H1 (cell line): ENCODE data around the gene MAP2K5. TPM values are rescaled to one million over a fixed set of nuclear protein-coding genes. Genes with fewer than 3 reads are reported as not detected.

Experiments
- CTCF ChIA-PET: fragments of 300-600 bp; sonication (Branson Sonifier 250); formaldehyde crosslinking; loops from one replicate; lab custom pipeline; 2021; ENCODE audit not compliant: partially characterized antibody; lab: Charles Lee
- POLR2A ChIA-PET: fragments of 300-600 bp; sonication (Branson Sonifier 250); formaldehyde crosslinking; loops from one replicate; lab custom pipeline; 2021; ENCODE audit warnings: inconsistent platforms; ENCODE audit not compliant: partially characterized antibody; lab: Charles Lee
- DNase-seq, 2 experiments: peaks; one replicate each; pipeline versions ENCODE4 v3.0.0 to v3.0.0-alpha.2; 2010 to 2022; ENCODE audit warnings: low spot score in 2 of 2, low read depth in 1 of 2, mixed read lengths in 1 of 2
- FAIRE-seq: peaks from 2 replicates; lab custom pipeline; 2011; peaks lifted over from hg19 to GRCh38; lab: Jason Lieb, UNC
- H2AFZ ChIP-seq: 2 replicates; pipeline ENCODE4 v1.8.1; 2012; ENCODE audit warnings: low read length, inconsistent platforms
- H2AK5ac ChIP-seq: 2 replicates; pipeline ENCODE4 v1.6.1; 2013; ENCODE audit warnings: low read depth, low read length
- H2BK120ac ChIP-seq: replicated peaks from 2 replicates; pipeline ENCODE3; 2013; ENCODE audit warnings: low read depth, low read length, inconsistent platforms
- H2BK12ac ChIP-seq: 2 replicates; pipeline ENCODE4 v1.6.1; 2013; ENCODE audit warnings: low read depth, low read length
- H2BK15ac ChIP-seq: 2 replicates; pipeline ENCODE4 v1.6.1; 2013; ENCODE audit warnings: low read length
- H2BK20ac ChIP-seq: 2 replicates; pipeline ENCODE4 v1.6.1; 2013; ENCODE audit warnings: low read length
- H2BK5ac ChIP-seq: 2 replicates; pipeline ENCODE4 v1.6.1; 2013; ENCODE audit warnings: low read depth, low read length
- H3K14ac ChIP-seq: 2 replicates; pipeline ENCODE4 v1.6.1; 2013; ENCODE audit warnings: inconsistent platforms; ENCODE audit not compliant: insufficient read length
- H3K18ac ChIP-seq: 2 replicates; pipeline ENCODE4 v1.6.1; 2013; ENCODE audit warnings: low read length; ENCODE audit errors: extremely low read depth
- H3K23ac ChIP-seq: 2 replicates; pipeline ENCODE4 v1.6.1; 2013; ENCODE audit warnings: inconsistent platforms; ENCODE audit not compliant: insufficient read length
- H3K23me2 ChIP-seq: 2 replicates; pipeline ENCODE4 v1.6.1; 2013; ENCODE audit warnings: low read depth, low read length
- H3K27ac ChIP-seq: 2 replicates; pipeline ENCODE4 v1.6.1; 2011; ENCODE audit warnings: low read depth, low read length, inconsistent platforms
- H3K27me3 ChIP-seq, 4 experiments: replicated peaks in 1 of 4; 1 replicate in 1 of 4; 2 replicates in 3 of 4; pipeline versions ENCODE4 v1.6.1 to v1.8.1; 2011 to 2013; ENCODE audit warnings: low read length in 3 of 4, mild to moderate bottlenecking in 3 of 4, inconsistent platforms in 2 of 4, mixed read lengths in 2 of 4, moderate library complexity in 1 of 4; ENCODE audit not compliant: control insufficient read depth in 3 of 4, insufficient read depth in 3 of 4; ENCODE audit errors: extremely low read depth in 1 of 4
- H3K36me3 ChIP-seq, 4 experiments: 2 replicates each; pipeline versions ENCODE4 v1.6.1 to v1.8.1; 2011 to 2013; ENCODE audit warnings: mild to moderate bottlenecking in 4 of 4, low read length in 3 of 4, moderate library complexity in 2 of 4, control low read depth in 1 of 4, inconsistent platforms in 1 of 4; ENCODE audit not compliant: insufficient read depth in 4 of 4, control insufficient read depth in 2 of 4
- H3K4ac ChIP-seq: replicated peaks from 2 replicates; pipeline ENCODE3; 2013; ENCODE audit warnings: low read length, low read depth, mixed read lengths, inconsistent platforms; ENCODE audit not compliant: insufficient read length
- H3K4me1 ChIP-seq, 4 experiments: replicated peaks in 1 of 4; 1 replicate in 1 of 4; 2 replicates in 3 of 4; pipeline versions ENCODE4 v1.6.1 to v1.8.1; 2011 to 2013; ENCODE audit warnings: low read length in 3 of 4, inconsistent platforms in 2 of 4, mixed read lengths in 1 of 4; ENCODE audit not compliant: insufficient read depth in 4 of 4, control insufficient read depth in 3 of 4
- H3K4me2 ChIP-seq, 2 experiments: 2 replicates each; pipeline versions ENCODE4 v1.6.1 to v1.8.1; 2011 to 2013; ENCODE audit warnings: low read depth in 2 of 2, low read length in 2 of 2, control low read depth in 1 of 2, inconsistent platforms in 1 of 2, mild to moderate bottlenecking in 1 of 2; ENCODE audit not compliant: insufficient read depth in 1 of 2
- H3K4me3 ChIP-seq, 4 experiments: fragments of 200-600, 300-600 bp in 1 of 4; sonication (generic), shearing (Covaris generic), sonication (Bioruptor Twin) in 1 of 4; 2 replicates each; pipeline versions ENCODE4 v1.5.1 to v1.8.1; 2011 to 2016; ENCODE audit warnings: low read length in 4 of 4, low read depth in 3 of 4, control low read depth in 2 of 4, inconsistent platforms in 2 of 4, mild to moderate bottlenecking in 2 of 4, mixed read lengths in 1 of 4, moderate library complexity in 1 of 4; ENCODE audit not compliant: insufficient read depth in 2 of 4; ENCODE audit errors: extremely low read depth in 1 of 4
- H3K56ac ChIP-seq: replicated peaks from 2 replicates; pipeline ENCODE3; 2013; ENCODE audit warnings: low read depth, mild to moderate bottlenecking, mixed read lengths, low read length, inconsistent platforms; ENCODE audit not compliant: insufficient read length
- H3K79me1 ChIP-seq: 2 replicates; pipeline ENCODE4 v1.6.1; 2013; ENCODE audit warnings: low read depth, low read length, control low read depth
- H3K79me2 ChIP-seq, 2 experiments: 2 replicates each; pipeline versions ENCODE4 v1.6.1 to v1.8.1; 2012 to 2013; ENCODE audit warnings: low read length in 2 of 2, mild to moderate bottlenecking in 2 of 2, inconsistent platforms in 1 of 2; ENCODE audit not compliant: insufficient read depth in 2 of 2, control insufficient read depth in 1 of 2
- H3K9ac ChIP-seq, 4 experiments: replicated peaks in 1 of 4; 1 replicate in 1 of 4; 2 replicates in 3 of 4; pipeline versions ENCODE4 v1.6.1 to v1.8.1; 2011 to 2013; ENCODE audit warnings: low read depth in 3 of 4, low read length in 3 of 4, control low read depth in 2 of 4, mild to moderate bottlenecking in 2 of 4, moderate library complexity in 2 of 4, inconsistent platforms in 1 of 4; ENCODE audit errors: extremely low read depth in 1 of 4
- H3K9me3 ChIP-seq, 2 experiments: 2 replicates each; pipeline versions ENCODE4 v1.6.1 to v1.8.1; 2012 to 2013; ENCODE audit warnings: mild to moderate bottlenecking in 2 of 2, moderate library complexity in 2 of 2, control low read depth in 1 of 2, inconsistent platforms in 1 of 2, low read depth in 1 of 2, low read length in 1 of 2, mixed read lengths in 1 of 2; ENCODE audit not compliant: insufficient read depth in 2 of 2
- H4K20me1 ChIP-seq, 2 experiments: replicated peaks in 1 of 2; 2 replicates each; pipeline versions ENCODE3 to v1.8.1; 2011 to 2013; ENCODE audit warnings: inconsistent platforms in 2 of 2, low read length in 2 of 2, mild to moderate bottlenecking in 1 of 2; ENCODE audit not compliant: insufficient read depth in 2 of 2, control insufficient read depth in 1 of 2
- H4K5ac ChIP-seq: 2 replicates; pipeline ENCODE4 v1.6.1; 2013; ENCODE audit warnings: low read length, low read depth, mixed read lengths, inconsistent platforms; ENCODE audit not compliant: insufficient read length
- H4K8ac ChIP-seq: 2 replicates; pipeline ENCODE4 v1.8.0; 2013; ENCODE audit warnings: mild to moderate bottlenecking, moderate library complexity, low read length, inconsistent platforms; ENCODE audit not compliant: insufficient read depth; ENCODE audit errors: extremely low read depth
- H4K91ac ChIP-seq: replicated peaks from 2 replicates; pipeline ENCODE3; 2013; ENCODE audit warnings: low read length, mixed read lengths, inconsistent platforms; ENCODE audit not compliant: insufficient read length
- CTCF ChIP-seq, 3 experiments: IDR thresholded peaks; 1 replicate in 2 of 3; 2 replicates in 1 of 3; pipeline versions ENCODE4 v1.5.1 to v1.6.1; 2011; ENCODE audit warnings: low read length in 3 of 3, mild to moderate bottlenecking in 3 of 3, inconsistent platforms in 2 of 3, low read depth in 1 of 3, moderate library complexity in 1 of 3; ENCODE audit not compliant: insufficient read depth in 1 of 3; ENCODE audit errors: control extremely low read depth in 1 of 3
- EZH2 ChIP-seq: fragments of 200-600 bp; sonication (generic); IDR thresholded peaks from 2 replicates; pipeline ENCODE4 v1.7.1; 2012; ENCODE audit warnings: low read depth, mild to moderate bottlenecking, moderate library complexity, low read length, inconsistent platforms; ENCODE audit not compliant: severe bottlenecking
- RAD21 ChIP-seq, 2 experiments: IDR thresholded peaks in 1 of 2; conservative IDR thresholded peaks in 1 of 2; 2 replicates each; pipeline ENCODE4 v1.6.1; 2011; ENCODE audit warnings: low read depth in 2 of 2, low read length in 2 of 2, improper control_type of control experiment in 1 of 2, inconsistent platforms in 1 of 2, mild to moderate bottlenecking in 1 of 2, moderate library complexity in 1 of 2
- RNF2 ChIP-seq: fragments of 200-900, 300-1000 bp; sonication (generic); IDR thresholded peaks from 2 replicates; pipeline ENCODE4 v1.7.1; 2016; ENCODE audit warnings: borderline replicate concordance, low read depth, mild to moderate bottlenecking, antibody characterized with exemption, low read length; ENCODE audit not compliant: poor library complexity, severe bottlenecking; ENCODE audit errors: missing control alignments
- ZNF274 ChIP-seq: IDR thresholded peaks from 2 replicates; pipeline ENCODE4 v1.7.0; 2012; ENCODE audit warnings: low read length, borderline replicate concordance; ENCODE audit errors: extremely low read depth
- WGBS, 2 experiments: shearing (Covaris generic) in 1 of 2; methylation state at CpG; one replicate each; pipeline versions ENCODE4 v1.1.6 to v1.1.7; 2013 to 2015; ENCODE audit warnings: low lambda C conversion rate in 2 of 2, mixed read lengths in 2 of 2, inconsistent platforms in 1 of 2, low coverage in 1 of 2, missing lambda C conversion rate in 1 of 2; ENCODE audit not compliant: insufficient replicate concordance in 2 of 2, insufficient coverage in 1 of 2, insufficient read length in 1 of 2; ENCODE audit errors: extremely low coverage in 1 of 2, missing lambda C conversion rate in 1 of 2; 5-methylcytosine and 5-hydroxymethylcytosine counted together
- polyA plus RNA-seq, 7 experiments: library from polyadenylated mRNA; depleted of rRNA in 3 of 7; stranded (reverse) in 5 of 7; unstranded in 2 of 7; fragments of >200 nt in 5 of 7; fragments of 200-250 nt in 2 of 7; gene quantifications; 1 replicate in 5 of 7; 2 replicates in 1 of 7; 4 replicates in 1 of 7; pipeline versions ENCODE4 v1.2.1 to v1.2.3, GENCODE V29; 2011 to 2013; ENCODE audit warnings: missing spikeins in 2 of 7, mixed read lengths in 2 of 7
- total RNA-seq: library from RNA; stranded (reverse); fragmentation: NEBNext Ultra II Directional; extraction: Animal tissue kit (Norgen Biotek cat#: 25700); gene quantifications from 2 replicates; pipeline ENCODE4 v1.2.1, GENCODE V29; 2021

The MAP2K5 gene
- total and polyA plus RNA-seq, 2 of the 8 experiments (the other 6 are each of a cell fraction or from before 2014, with no cell fraction given): 4.4 to 15.8 TPM

DNA sequence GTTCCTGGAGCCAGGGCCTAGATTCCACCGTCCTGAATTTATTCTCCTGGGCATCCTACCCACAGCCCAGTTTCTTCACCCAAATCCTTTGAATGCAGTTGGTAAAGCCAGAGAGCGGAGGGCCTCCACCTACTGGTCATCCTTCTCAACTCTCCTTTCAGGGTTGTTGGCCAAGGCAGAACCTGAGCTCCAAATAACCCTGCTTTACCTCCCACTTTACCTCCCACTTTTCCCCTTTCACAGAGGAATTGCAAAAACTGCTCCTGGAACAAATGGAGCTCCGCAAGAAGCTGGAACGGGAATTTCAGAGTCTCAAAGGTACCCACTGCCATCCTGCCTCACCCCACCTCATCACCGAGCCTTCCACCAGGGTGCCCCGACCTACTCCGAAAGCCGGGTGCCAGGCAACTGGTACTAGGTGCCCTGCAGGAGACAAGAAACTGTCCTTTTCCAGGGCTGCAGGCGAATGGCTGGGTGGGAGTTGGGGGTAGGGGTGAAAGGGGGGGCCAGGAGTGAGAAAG, 289.6 kb downstream of the MAP2K5 start:
- H2BK5ac ChIP-seq: no peak overlapping the region
- peak overlapping the region; percentile 46 to 85; a peak in 3 of 4 replicates for H3K4me2 ChIP-seq
- no peak overlapping the region for H2AFZ ChIP-seq
- peaks cover 18% of the 10 kb centered on the region; the same call in 1 of the 2 replicates for H3K23me2 ChIP-seq
- H3K79me1 ChIP-seq: no peaks in the 10 kb centered on the region
- H3K4ac ChIP-seq: no peak overlapping the region
- no peak overlapping the region for H2BK20ac ChIP-seq
- peaks cover 19 to 36% (median 27%) of the 10 kb centered on the region in 4 experiments for H3K4me1 ChIP-seq
- H3K18ac ChIP-seq: no peak overlapping the region
- no peak overlapping the region for H4K91ac ChIP-seq
- no peak overlapping the region for H4K8ac ChIP-seq
- no peak overlapping the region for H2BK15ac ChIP-seq
- H3K14ac ChIP-seq: no peak overlapping the region
- no peak overlapping the region for H4K5ac ChIP-seq
- peaks cover 85 to 100% (median 99%) of the 10 kb centered on the region in 4 experiments for H3K27me3 ChIP-seq
- CTCF ChIA-PET: interaction anchor here (0.7 to 2.3 kb wide), 18 partner anchors 8 to 419 kb away, joined by 3 to 14 read pairs (median 4); no protein-coding TSS in a partner anchor
- H3K27ac ChIP-seq: no peak overlapping the region
- H4K20me1 ChIP-seq: peaks cover 2 to 10% of the 10 kb centered on the region in 2 experiments
- no peaks in the 10 kb centered on the region for H3K79me2 ChIP-seq
- H3K9me3 ChIP-seq: no peaks in the 10 kb centered on the region
- no peak overlapping the region for H2BK120ac ChIP-seq
- DNase-seq: peak in 1 of 2 experiments; percentile 57
- no peak overlapping the region for H3K56ac ChIP-seq
- TF ChIP-seq ZNF274: no peak
- TF ChIP-seq CTCF (IDR thresholded peaks at IDR 0.05; ENCODE audit: control extremely low read depth in 1 of 3, insufficient read depth in 1 of 3, low read depth in 1 of 3, low read length in 3 of 3): peak in 2 of 3 experiments; percentile 56 to 70; a peak in 2 of 4 replicates
- peak; percentile 63 to 72 for TF ChIP-seq RAD21 (IDR thresholded peaks at IDR 0.05 in 1 of 2, conservative IDR thresholded peaks at IDR 0.05 in 1 of 2; ENCODE audit: low read depth in 2 of 2, low read length in 2 of 2)
- peak; percentile 1 for TF ChIP-seq EZH2
- peak; percentile 14 for TF ChIP-seq RNF2
- no peak overlapping the region for H2AK5ac ChIP-seq
- POLR2A ChIA-PET: interaction anchor here (1.3 to 4.1 kb wide), 2 partner anchors 10 to 94 kb away, joined by 4 to 24 read pairs; no protein-coding TSS in a partner anchor
- no peak overlapping the region for H3K9ac ChIP-seq
- peak overlapping the region in 1 of 4 experiments; percentile 63; a peak in 2 of 8 replicates for H3K4me3 ChIP-seq
- no peak overlapping the region for H2BK12ac ChIP-seq
- peaks cover 0 to 16% (median 0%) of the 10 kb centered on the region in 4 experiments; a peak in 1 of 8 replicates for H3K36me3 ChIP-seq
- no peak overlapping the region for H3K23ac ChIP-seq
- FAIRE-seq: peak; percentile 58
- 14% methylated on average over 9 of the region's 9 CpGs; no CpG with 5 or more reads in 1 of the 2 experiments for WGBS, 2 experiments
